KMS-11 (cell line): ENCODE results near the gene TRPC5OS.

Experiments used
- H2AFZ ChIP-seq: fragments of 200-600 bp; sonication (generic); 2 replicates; pipeline ENCODE4 v1.6.1; 2016; ENCODE audit warnings: antibody characterized with exemption, mixed run types, low read depth
- H3K27ac ChIP-seq: fragments of 200-600 bp; sonication (generic); 2 replicates; pipeline ENCODE4 v1.6.1; 2016; ENCODE audit warnings: mild to moderate bottlenecking, mixed run types
- H3K27me3 ChIP-seq: fragments of 200-600 bp; sonication (generic); 2 replicates; pipeline ENCODE4 v1.6.1; 2017; ENCODE audit warnings: mild to moderate bottlenecking, low read depth, mixed run types, moderate library complexity; ENCODE audit not compliant: insufficient read depth
- H3K36me3 ChIP-seq: fragments of 200-600 bp; sonication (generic); 2 replicates; pipeline ENCODE4 v1.6.1; 2017; ENCODE audit warnings: mild to moderate bottlenecking, mixed run types; ENCODE audit not compliant: insufficient read depth
- H3K4me1 ChIP-seq: fragments of 200-600 bp; sonication (generic); 2 replicates; pipeline ENCODE4 v1.6.1; 2016; ENCODE audit warnings: mild to moderate bottlenecking, low read depth, mixed run types; ENCODE audit not compliant: poor library complexity, severe bottlenecking
- H3K4me2 ChIP-seq: fragments of 200-600 bp; sonication (generic); 2 replicates; pipeline ENCODE4 v1.7.0; 2016; ENCODE audit warnings: mild to moderate bottlenecking, mixed run types
- H3K4me3 ChIP-seq: fragments of 200-600 bp; sonication (generic); IDR thresholded peaks from 2 replicates; pipeline ENCODE4 v1.6.1; 2017; ENCODE audit warnings: low read depth, low read length, mixed read lengths; ENCODE audit not compliant: insufficient read depth
- H3K79me2 ChIP-seq: fragments of 200-600 bp; sonication (generic); 2 replicates; pipeline ENCODE4 v1.6.1; 2016; ENCODE audit warnings: low read depth, mixed run types; ENCODE audit not compliant: insufficient read depth
- H3K9ac ChIP-seq: fragments of 200-600 bp; sonication (generic); 2 replicates; pipeline ENCODE4 v1.6.1; 2016; ENCODE audit warnings: mild to moderate bottlenecking, mixed run types
- H4K20me1 ChIP-seq: fragments of 200-600 bp; sonication (generic); 2 replicates; pipeline ENCODE4 v1.6.1; 2016; ENCODE audit warnings: mild to moderate bottlenecking, mixed run types; ENCODE audit not compliant: insufficient read depth
- CTCF ChIP-seq: fragments of 200-600 bp; sonication (generic); conservative IDR thresholded peaks from 2 replicates; pipeline ENCODE4 v1.6.1; 2017; ENCODE audit warnings: low read depth, mild to moderate bottlenecking, antibody characterized with exemption, low read length, moderate library complexity, mixed read lengths

TRPC5OS gene

GRCh38 chrX:111888600-111888999 is 12.6 kb downstream of the TRPC5OS start:
- no peak overlapping the region for H3K27ac ChIP-seq
- H3K79me2 ChIP-seq = no peaks in the 10 kb centered on the region
- no peak for TF ChIP-seq CTCF
- H4K20me1 ChIP-seq = no peaks in the 10 kb centered on the region
- H3K4me2 ChIP-seq = no peak overlapping the region
- H3K4me3 ChIP-seq = no peak overlapping the region
- H3K36me3 ChIP-seq = no peaks in the 10 kb centered on the region
- no peak overlapping the region for H2AFZ ChIP-seq
- H3K27me3 ChIP-seq = no peaks in the 10 kb centered on the region
- no peaks in the 10 kb centered on the region for H3K4me1 ChIP-seq
- no peak overlapping the region for H3K9ac ChIP-seq

DNA sequence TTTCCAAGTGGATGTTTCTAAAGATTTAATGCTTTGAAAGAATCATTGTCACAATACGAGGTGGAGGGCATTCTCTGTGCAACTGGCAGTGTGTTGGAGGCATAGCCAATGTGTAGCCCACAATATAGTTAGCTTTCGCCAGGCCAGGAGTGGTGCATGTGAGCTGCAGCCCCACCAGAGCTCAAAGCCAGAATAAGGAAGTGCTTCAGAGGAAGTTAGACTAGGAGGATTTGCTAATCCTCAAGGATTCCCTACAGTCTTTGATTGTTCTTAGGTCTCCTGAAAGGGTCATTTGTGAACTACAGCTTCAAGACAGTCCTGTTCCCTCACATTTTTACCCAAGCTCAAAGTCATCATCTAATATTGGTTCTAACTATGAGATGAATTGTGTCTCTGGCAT is 16.4 kb downstream of the TRPC5OS start:
- no peak overlapping the region for H2AFZ ChIP-seq
- no peak overlapping the region for H3K9ac ChIP-seq
- H3K36me3 ChIP-seq = no peaks in the 10 kb centered on the region
- no peaks in the 10 kb centered on the region for H3K27me3 ChIP-seq
- no peak overlapping the region for H3K4me3 ChIP-seq
- H3K4me1 ChIP-seq = no peaks in the 10 kb centered on the region
- no peak overlapping the region for H3K4me2 ChIP-seq
- H3K79me2 ChIP-seq = no peaks in the 10 kb centered on the region
- TF ChIP-seq CTCF = no peak
- H3K27ac ChIP-seq = no peak overlapping the region
- no peaks in the 10 kb centered on the region for H4K20me1 ChIP-seq

DNA sequence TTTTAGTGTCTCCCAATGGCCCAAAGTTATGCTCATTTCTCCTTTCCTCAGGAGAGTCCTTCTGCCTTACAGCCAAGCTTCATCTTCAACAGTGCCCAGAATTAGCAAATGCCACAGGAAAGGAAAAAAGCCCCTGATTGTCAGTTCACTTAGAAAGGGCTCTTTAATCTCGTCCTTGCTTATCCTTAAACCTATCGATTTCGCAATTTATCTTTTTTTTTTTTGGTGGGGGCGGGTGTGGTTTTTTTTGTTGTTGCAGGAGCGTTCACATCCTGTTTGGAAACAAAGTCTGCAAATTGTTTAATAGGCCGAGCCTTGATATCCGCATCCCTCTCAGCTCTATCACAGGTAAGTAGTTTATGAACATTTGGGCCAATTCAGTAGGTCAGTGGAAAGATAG is 20.2 kb downstream of the TRPC5OS start:
- no peak for TF ChIP-seq CTCF
- Histone ChIP-seq H3K27ac (no peak overlapping the region), H3K4me2 (no peak overlapping the region), H3K4me3 (no peak overlapping the region), H2AFZ (no peak overlapping the region), H4K20me1 (no peaks in the 10 kb centered on the region), H3K79me2 (no peaks in the 10 kb centered on the region), H3K4me1 (no peaks in the 10 kb centered on the region), H3K36me3 (no peaks in the 10 kb centered on the region), H3K27me3 (no peaks in the 10 kb centered on the region), H3K9ac (no peak overlapping the region)

- Histone ChIP-seq H3K9ac (no peak overlapping the region), H3K4me2 (no peak overlapping the region), H4K20me1 (no peaks in the 10 kb centered on the region), H3K4me3 (no peak overlapping the region), H3K27me3 (no peaks in the 10 kb centered on the region), H2AFZ (no peak overlapping the region), H3K36me3 (no peaks in the 10 kb centered on the region), H3K79me2 (no peaks in the 10 kb centered on the region), H3K27ac (no peak overlapping the region), H3K4me1 (no peaks in the 10 kb centered on the region)
- no peak for TF ChIP-seq CTCF
Measured at GRCh38 chrX:111914398-111915090, 38.6 kb downstream of the TRPC5OS start.
